KOPT-K1 (cell line): ENCODE data around the gene MATN1.

Experiments used
- H3K27ac ChIP-seq: fragments of 200-600 bp; sonication (generic); 2 replicates; pipeline ENCODE4 v1.5.1; 2016; ENCODE audit warnings: antibody characterized with exemption, mild to moderate bottlenecking, low read depth, low read length; ENCODE audit not compliant: poor library complexity, severe bottlenecking
- H3K36me3 ChIP-seq: fragments of 200-600 bp; sonication (generic); 2 replicates; pipeline ENCODE4 v1.5.1; 2017; ENCODE audit warnings: antibody characterized with exemption, mild to moderate bottlenecking, low read length, moderate library complexity; ENCODE audit not compliant: insufficient read depth
- H3K9me3 ChIP-seq: fragments of 200-600 bp; sonication (generic); 2 replicates; pipeline ENCODE4 v1.5.1; 2017; ENCODE audit warnings: antibody characterized with exemption, low read length, mild to moderate bottlenecking; ENCODE audit not compliant: insufficient read depth, poor library complexity, severe bottlenecking

MATN1 gene

GRCh38 chr1:30684259-30684658, 39.1 kb downstream of the MATN1 start:
- H3K36me3 ChIP-seq, result no peaks in the 10 kb centered on the region
- peaks cover 15% of the 10 kb centered on the region for H3K9me3 ChIP-seq
- H3K27ac ChIP-seq, result no peak overlapping the region

- H3K27ac ChIP-seq, result no peak overlapping the region
- peaks cover 21% of the 10 kb centered on the region for H3K9me3 ChIP-seq
- no peaks in the 10 kb centered on the region for H3K36me3 ChIP-seq
Observed at GRCh38 chr1:30683699-30684098, 39.7 kb downstream of the MATN1 start.

GRCh38 chr1:30682396-30683275, 40.7 kb downstream of the MATN1 start:
- no peak overlapping the region for H3K27ac ChIP-seq
- peaks cover 21% of the 10 kb centered on the region for H3K9me3 ChIP-seq
- H3K36me3 ChIP-seq, result no peaks in the 10 kb centered on the region

GRCh38 chr1:30681782-30682181, 41.6 kb downstream of the MATN1 start:
- Histone ChIP-seq H3K9me3 (peaks cover 21% of the 10 kb centered on the region), H3K27ac (no peak overlapping the region), H3K36me3 (no peaks in the 10 kb centered on the region)

- H3K27ac ChIP-seq, result no peak overlapping the region
- no peaks in the 10 kb centered on the region for H3K36me3 ChIP-seq
Observed at GRCh38 chr1:30680879-30681278, 42.5 kb downstream of the MATN1 start.

GRCh38 chr1:30680429-30680828, 43.0 kb downstream of the MATN1 start:
- Histone ChIP-seq H3K27ac (no peak overlapping the region), H3K9me3 (peaks cover 21% of the 10 kb centered on the region), H3K36me3 (no peaks in the 10 kb centered on the region)

More at GRCh38 chr1:30680879-30681278, 42.5 kb downstream of the MATN1 start:
- peaks cover 21% of the 10 kb centered on the region for H3K9me3 ChIP-seq

- Histone ChIP-seq H3K27ac (no peak overlapping the region), H3K36me3 (no peaks in the 10 kb centered on the region), H3K9me3 (peaks cover 21% of the 10 kb centered on the region)
Observed at GRCh38 chr1:30679976-30680305, 43.4 kb downstream of the MATN1 start.

- H3K27ac ChIP-seq, result no peak overlapping the region
- H3K36me3 ChIP-seq, result no peaks in the 10 kb centered on the region
- H3K9me3 ChIP-seq, result peaks cover 21% of the 10 kb centered on the region
Observed at GRCh38 chr1:30679201-30679975, 44.0 kb downstream of the MATN1 start.

GRCh38 chr1:30678209-30678608, 45.2 kb downstream of the MATN1 start:
- no peaks in the 10 kb centered on the region for H3K36me3 ChIP-seq
- no peak overlapping the region for H3K27ac ChIP-seq
- H3K9me3 ChIP-seq, result peaks cover 25% of the 10 kb centered on the region

GRCh38 chr1:30677471-30677870, 45.9 kb downstream of the MATN1 start:
- Histone ChIP-seq H3K36me3 (no peaks in the 10 kb centered on the region), H3K9me3 (peaks cover 32% of the 10 kb centered on the region), H3K27ac (no peak overlapping the region)

GRCh38 chr1:30675761-30676160, 47.6 kb downstream of the MATN1 start:
- Histone ChIP-seq H3K36me3 (no peaks in the 10 kb centered on the region), H3K27ac (no peak overlapping the region), H3K9me3 (peaks cover 33% of the 10 kb centered on the region)

- no peak overlapping the region for H3K27ac ChIP-seq
- H3K36me3 ChIP-seq, result no peaks in the 10 kb centered on the region
- H3K9me3 ChIP-seq, result peaks cover 28% of the 10 kb centered on the region
Observed at GRCh38 chr1:30675289-30675688, 48.1 kb downstream of the MATN1 start.

- H3K9me3 ChIP-seq, result peaks cover 11% of the 10 kb centered on the region
- H3K27ac ChIP-seq, result no peak overlapping the region
- no peaks in the 10 kb centered on the region for H3K36me3 ChIP-seq
Observed at GRCh38 chr1:30673395-30673794, 50.0 kb downstream of the MATN1 start.

- Histone ChIP-seq H3K27ac (no peak overlapping the region), H3K36me3 (no peaks in the 10 kb centered on the region), H3K9me3 (peaks cover 11% of the 10 kb centered on the region)
Observed at GRCh38 chr1:30672661-30673060, 50.7 kb downstream of the MATN1 start.

GRCh38 chr1:30670240-30671060, 52.9 kb downstream of the MATN1 start:
- Histone ChIP-seq H3K9me3 (peaks cover 11% of the 10 kb centered on the region), H3K36me3 (no peaks in the 10 kb centered on the region), H3K27ac (no peak overlapping the region)
